Mesangial cell (primary cell): ENCODE data around the gene NTF3. TPM values are rescaled to one million over a fixed set of nuclear protein-coding genes. Genes with fewer than 3 reads are reported as not detected.

Source experiments
- total RNA-seq: library from RNA; depleted of rRNA; stranded (reverse); fragments of >200 nt; gene quantifications from 2 replicates; pipeline ENCODE4 v1.2.3, GENCODE V29; 2015

Gene NTF3
- total RNA-seq = 0.16 and 0.25 TPM in 2 replicates

GRCh38 chr12:5432011-5432400, at the start of gene NTF3:
TSS of gene NTF3 (plus strand) at chr12:5432108. CDS start at chr12:5432325, 217 bp downstream.

